GM21381 (cell line): Measurements from ENCODE around the gene ENOX1.
"Not testable (repeated sequence)": the region's sequence is repeated elsewhere in the genome, so short reads cannot be mapped to it uniquely, and the experiment has no call there.

ENCODE experiments used
- ATAC-seq: cut with Tn5 transposase; IDR thresholded peaks from one replicate; pipeline ENCODE4 v1.9.1; 2021; ENCODE audit warnings: mild to moderate bottlenecking, moderate library complexity; ENCODE audit not compliant: unreplicated experiment

The ENOX1 gene

GRCh38 chr13:43441899-43442499 lies 344.8 kb downstream of the ENOX1 start:
- no peak for ATAC-seq

- ATAC-seq: no peak
Observed at GRCh38 chr13:43441464-43441863, 345.3 kb downstream of the ENOX1 start.

- no peak for ATAC-seq
Observed at GRCh38 chr13:43434191-43434590, 352.6 kb downstream of the ENOX1 start.

- ATAC-seq: no peak
Observed at GRCh38 chr13:43433691-43434141, 353.1 kb downstream of the ENOX1 start.

GRCh38 chr13:43432958-43433357 lies 353.8 kb downstream of the ENOX1 start:
- no peak for ATAC-seq

- no peak for ATAC-seq
Observed at GRCh38 chr13:43431841-43432240, 354.9 kb downstream of the ENOX1 start.

GRCh38 chr13:43431290-43431716 lies 355.5 kb downstream of the ENOX1 start:
- ATAC-seq: no peak

GRCh38 chr13:43428545-43429296 lies 358.1 kb downstream of the ENOX1 start:
- ATAC-seq: no peak

GRCh38 chr13:43426355-43426754 lies 360.4 kb downstream of the ENOX1 start:
- ATAC-seq: no peak

- ATAC-seq: no peak
Observed at GRCh38 chr13:43425234-43425633, 361.5 kb downstream of the ENOX1 start.

GRCh38 chr13:43424412-43424811 lies 362.4 kb downstream of the ENOX1 start:
- no peak for ATAC-seq

GRCh38 chr13:43422116-43422515 lies 364.7 kb downstream of the ENOX1 start:
- no peak for ATAC-seq

GRCh38 chr13:43416842-43417241 lies 369.9 kb downstream of the ENOX1 start:
- not testable (repeated sequence) for ATAC-seq

- ATAC-seq: not testable (repeated sequence)
Observed at GRCh38 chr13:43416408-43416807, 370.4 kb downstream of the ENOX1 start.

- not testable (repeated sequence) for ATAC-seq
Observed at GRCh38 chr13:43415903-43416391, 370.8 kb downstream of the ENOX1 start.

- no peak for ATAC-seq
Observed at GRCh38 chr13:43414111-43414510, 372.7 kb downstream of the ENOX1 start.

- ATAC-seq: no peak
Observed at GRCh38 chr13:43411741-43412140, 375.0 kb downstream of the ENOX1 start.

- no peak for ATAC-seq
Observed at GRCh38 chr13:43411211-43411610, 375.6 kb downstream of the ENOX1 start.

- ATAC-seq: no peak
Observed at GRCh38 chr13:43408274-43408673, 378.5 kb downstream of the ENOX1 start.

- no peak for ATAC-seq
Observed at GRCh38 chr13:43407023-43407581, 379.7 kb downstream of the ENOX1 start.

- no peak for ATAC-seq
Observed at GRCh38 chr13:43405457-43405856, 381.3 kb downstream of the ENOX1 start.

GRCh38 chr13:43402380-43402779 lies 384.4 kb downstream of the ENOX1 start:
- no peak for ATAC-seq
